Osteocyte (in vitro differentiated cells): ENCODE measurements around the gene MAN1A1. TPM values are rescaled to one million over a fixed set of nuclear protein-coding genes. Genes with fewer than 3 reads are reported as not detected.

ENCODE experiments used
- DNase-seq: peaks from one replicate; pipeline ENCODE4 v3.0.0; 2021; ENCODE audit warnings: mixed read lengths; ENCODE audit not compliant: unreplicated experiment; ENCODE audit errors: extremely low spot score
- H3K27ac Mint-ChIP-seq: one replicate; pipeline ENCODE4 v1.8.0; 2021; ENCODE audit warnings: mild to moderate bottlenecking, mixed read lengths; ENCODE audit not compliant: unreplicated experiment
- H3K27me3 Mint-ChIP-seq: one replicate; pipeline ENCODE4 v1.8.0; 2021; ENCODE audit warnings: mixed read lengths; ENCODE audit not compliant: unreplicated experiment
- H3K36me3 Mint-ChIP-seq: one replicate; pipeline ENCODE4 v1.8.0; 2021; ENCODE audit warnings: mixed read lengths; ENCODE audit not compliant: unreplicated experiment
- H3K4me1 Mint-ChIP-seq: one replicate; pipeline ENCODE4 v1.8.0; 2021; ENCODE audit warnings: mixed read lengths; ENCODE audit not compliant: unreplicated experiment
- H3K4me3 Mint-ChIP-seq: one replicate; pipeline ENCODE4 v1.8.0; 2021; ENCODE audit warnings: mild to moderate bottlenecking, moderate library complexity, mixed read lengths; ENCODE audit not compliant: unreplicated experiment
- H3K9me3 Mint-ChIP-seq: one replicate; pipeline ENCODE4 v1.8.0; 2021; ENCODE audit warnings: mixed read lengths; ENCODE audit not compliant: unreplicated experiment
- total RNA-seq: library from RNA; stranded (reverse); gene quantifications from 2 replicates; pipeline ENCODE4 v1.2.1, GENCODE V29; 2021
- TF ChIP-seq, protein P1 (sequence below): fragments of 200-600 bp; sonication (generic); IDR thresholded peaks from 2 replicates; pipeline ENCODE4 v1.5.0; 2021; ENCODE audit warnings: antibody characterized with exemption, mild to moderate bottlenecking, moderate library complexity

MAN1A1 gene
- total RNA-seq, 1 donor from 2014 or later = 7.0 TPM

DNA sequence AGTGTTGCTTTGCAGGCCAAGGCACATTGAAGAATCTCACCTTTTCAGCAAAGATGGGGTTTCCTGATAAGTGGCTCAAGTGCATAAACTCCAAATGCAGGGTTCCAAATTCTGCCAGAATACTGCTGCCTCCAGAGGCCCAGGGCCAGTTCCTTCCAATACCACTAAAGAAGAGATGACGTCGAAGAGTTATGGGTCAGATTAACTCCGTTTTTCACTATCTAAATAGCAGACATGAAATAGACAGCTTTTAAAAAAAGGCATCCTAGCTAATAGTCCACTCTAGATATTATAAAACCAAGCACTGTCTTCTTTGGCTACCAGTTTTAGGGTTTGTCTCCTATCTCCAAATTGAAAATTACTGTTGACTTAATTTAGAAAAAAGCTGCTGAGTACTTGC, 144.8 kb downstream of the MAN1A1 start:
- Mint-ChIP-seq H3K36me3 (no peaks in the 10 kb centered on the region), H3K4me3 (no peak overlapping the region), H3K4me1 (no peaks in the 10 kb centered on the region), H3K27me3 (peaks cover 15% of the 10 kb centered on the region), H3K27ac (no peak overlapping the region), H3K9me3 (no peaks in the 10 kb centered on the region)
- DNase-seq = no peak
- TF ChIP-seq, protein P1, sequence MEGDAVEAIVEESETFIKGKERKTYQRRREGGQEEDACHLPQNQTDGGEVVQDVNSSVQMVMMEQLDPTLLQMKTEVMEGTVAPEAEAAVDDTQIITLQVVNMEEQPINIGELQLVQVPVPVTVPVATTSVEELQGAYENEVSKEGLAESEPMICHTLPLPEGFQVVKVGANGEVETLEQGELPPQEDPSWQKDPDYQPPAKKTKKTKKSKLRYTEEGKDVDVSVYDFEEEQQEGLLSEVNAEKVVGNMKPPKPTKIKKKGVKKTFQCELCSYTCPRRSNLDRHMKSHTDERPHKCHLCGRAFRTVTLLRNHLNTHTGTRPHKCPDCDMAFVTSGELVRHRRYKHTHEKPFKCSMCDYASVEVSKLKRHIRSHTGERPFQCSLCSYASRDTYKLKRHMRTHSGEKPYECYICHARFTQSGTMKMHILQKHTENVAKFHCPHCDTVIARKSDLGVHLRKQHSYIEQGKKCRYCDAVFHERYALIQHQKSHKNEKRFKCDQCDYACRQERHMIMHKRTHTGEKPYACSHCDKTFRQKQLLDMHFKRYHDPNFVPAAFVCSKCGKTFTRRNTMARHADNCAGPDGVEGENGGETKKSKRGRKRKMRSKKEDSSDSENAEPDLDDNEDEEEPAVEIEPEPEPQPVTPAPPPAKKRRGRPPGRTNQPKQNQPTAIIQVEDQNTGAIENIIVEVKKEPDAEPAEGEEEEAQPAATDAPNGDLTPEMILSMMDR = no peak

DNA sequence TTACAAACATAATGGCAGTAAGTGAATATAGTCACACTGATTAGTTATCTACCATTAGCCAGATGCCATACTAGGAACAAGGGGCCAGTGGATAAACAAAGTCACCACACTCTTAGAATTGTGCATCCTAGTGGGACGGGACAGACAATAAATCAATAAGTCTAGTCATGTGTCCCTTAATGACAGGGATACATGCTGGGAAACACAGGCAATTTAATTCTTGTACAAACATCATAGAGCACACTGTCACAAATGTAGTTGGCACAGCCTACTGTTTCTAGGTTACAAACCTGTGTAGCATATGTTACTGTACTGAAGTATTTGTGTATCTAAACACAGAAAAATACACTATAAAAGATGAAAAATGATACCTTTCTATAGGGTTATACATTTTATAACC, 148.1 kb downstream of the MAN1A1 start:
- no peak overlapping the region for H3K27ac Mint-ChIP-seq
- peaks cover 7% of the 10 kb centered on the region for H3K27me3 Mint-ChIP-seq
- H3K36me3 Mint-ChIP-seq = no peaks in the 10 kb centered on the region
- no peaks in the 10 kb centered on the region for H3K9me3 Mint-ChIP-seq
- H3K4me1 Mint-ChIP-seq = no peaks in the 10 kb centered on the region
- H3K4me3 Mint-ChIP-seq = no peak overlapping the region
- TF ChIP-seq, protein P1 = no peak
- no peak for DNase-seq

DNA sequence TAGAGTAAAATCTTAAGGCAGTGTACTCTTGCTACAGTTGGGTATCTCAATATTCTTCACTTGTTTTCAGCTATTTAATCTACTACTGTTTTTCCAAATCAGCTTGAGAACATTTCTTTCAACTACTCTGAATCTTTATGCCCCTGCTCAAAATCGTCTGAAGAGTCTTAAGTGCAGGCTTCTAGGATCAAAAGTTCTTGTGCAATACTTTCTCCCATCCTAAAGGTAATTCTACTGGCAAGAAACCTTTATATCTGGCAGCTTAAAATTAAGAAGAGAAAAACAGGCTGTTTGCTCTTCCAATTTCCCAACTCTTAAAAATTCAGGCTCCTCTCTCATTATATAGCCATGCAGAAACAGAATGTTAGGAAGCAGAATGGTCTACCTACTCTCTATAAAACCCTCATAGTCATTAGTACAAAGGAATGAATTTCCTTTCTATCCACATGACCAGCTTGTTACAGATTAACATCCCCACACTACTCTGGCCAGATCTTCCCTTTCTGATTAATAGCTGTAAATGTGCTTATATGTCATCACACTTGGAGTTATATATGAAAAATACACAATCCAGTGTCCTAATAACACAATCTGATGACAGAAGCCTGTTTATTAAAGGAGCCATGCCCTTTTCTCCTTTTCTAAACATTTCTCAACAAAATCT, 148.9 kb downstream of the MAN1A1 start:
- Mint-ChIP-seq H3K4me3 (no peak overlapping the region), H3K27me3 (peaks cover 2% of the 10 kb centered on the region), H3K4me1 (no peaks in the 10 kb centered on the region), H3K9me3 (no peaks in the 10 kb centered on the region), H3K27ac (no peak overlapping the region), H3K36me3 (no peaks in the 10 kb centered on the region)
- TF ChIP-seq, protein P1 = no peak
- DNase-seq = no peak

DNA sequence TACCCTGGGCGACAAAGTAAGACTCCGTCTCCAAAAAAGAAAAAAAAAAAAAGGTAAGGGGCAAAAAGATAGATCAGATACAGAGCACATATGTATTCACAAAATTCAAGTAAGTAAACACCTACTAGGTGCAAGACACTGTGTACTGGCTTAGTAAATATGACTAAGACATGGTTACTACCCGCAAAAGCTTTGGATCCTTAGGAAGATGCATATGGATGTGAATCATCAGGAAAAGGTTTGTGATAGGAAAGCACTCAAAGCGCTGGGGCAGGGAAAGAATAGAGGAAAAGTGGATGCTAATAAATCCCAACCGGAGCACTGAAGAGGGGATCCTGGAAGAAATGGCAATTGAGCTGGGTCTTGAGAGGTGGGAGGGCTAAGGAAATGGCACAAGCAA, 152.3 kb downstream of the MAN1A1 start:
- Mint-ChIP-seq H3K36me3 (no peaks in the 10 kb centered on the region), H3K27me3 (no peaks in the 10 kb centered on the region), H3K27ac (no peak overlapping the region), H3K4me3 (no peak overlapping the region), H3K9me3 (no peaks in the 10 kb centered on the region), H3K4me1 (no peaks in the 10 kb centered on the region)
- no peak for DNase-seq
- TF ChIP-seq, protein P1 = no peak

DNA sequence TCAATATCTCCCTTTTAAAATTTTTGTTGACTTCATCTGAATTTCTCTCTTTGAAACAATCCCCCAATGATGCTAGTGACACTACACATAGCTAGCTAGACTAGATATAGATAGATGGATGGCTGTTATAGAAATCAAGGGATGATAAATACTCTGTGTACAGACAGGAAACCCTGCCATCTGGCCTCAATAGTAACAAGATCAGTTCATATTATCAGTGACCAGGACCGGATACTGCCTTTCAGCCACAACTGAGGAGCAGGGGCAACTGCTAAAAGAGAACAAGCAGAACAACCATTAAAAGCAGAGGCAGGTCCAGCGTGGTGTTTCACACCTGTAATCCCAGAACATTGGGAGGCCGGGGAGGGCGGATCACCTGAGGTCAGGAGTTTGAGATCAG, 152.8 kb downstream of the MAN1A1 start:
- H3K4me1 Mint-ChIP-seq = no peaks in the 10 kb centered on the region
- H3K9me3 Mint-ChIP-seq = no peaks in the 10 kb centered on the region
- TF ChIP-seq, protein P1 = no peak
- no peaks in the 10 kb centered on the region for H3K27me3 Mint-ChIP-seq
- H3K27ac Mint-ChIP-seq = no peak overlapping the region
- no peak for DNase-seq
- H3K4me3 Mint-ChIP-seq = no peak overlapping the region
- H3K36me3 Mint-ChIP-seq = no peaks in the 10 kb centered on the region
